Measurements from ENCODE around the gene BPIFA1. TPM values are rescaled to one million over a fixed set of nuclear protein-coding genes. Genes with fewer than 3 reads are reported as not detected.

The BPIFA1 gene
- polyA plus RNA-seq, 1 of the 3 experiments (the other 2 are of a cell fraction) = not detected

DNA sequence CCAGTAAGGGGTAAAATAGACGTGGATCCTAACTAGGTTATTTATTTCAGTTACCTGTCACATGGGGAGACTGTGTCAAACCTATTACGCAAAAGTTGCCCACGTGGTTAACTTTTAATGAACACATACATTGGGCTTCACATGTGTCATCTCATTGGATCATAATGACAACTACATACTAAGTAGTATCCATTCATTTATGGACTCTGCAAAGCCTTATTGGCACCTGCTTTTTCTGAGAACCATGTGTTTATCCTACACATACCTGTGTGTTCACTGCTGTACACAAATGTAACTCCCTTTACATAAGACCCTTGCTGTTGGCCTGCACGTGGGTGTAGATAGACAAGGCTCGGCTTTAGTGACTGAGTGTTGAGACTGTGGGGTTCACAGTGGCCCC, 5.1 kb downstream of the BPIFA1 start (continued):
- no peak for TF ChIP-seq ZBTB33 (IDR thresholded peaks at IDR 0.05; ENCODE audit: borderline replicate concordance, low read depth)
- no peak for TF ChIP-seq YY1 (IDR thresholded peaks at IDR 0.05; ENCODE audit: low read depth)
- TF ChIP-seq SIN3A (IDR thresholded peaks at IDR 0.05; ENCODE audit: borderline replicate concordance, low read depth, low read length) = no peak

- H3K27ac ChIP-seq (ENCODE audit: low read depth in 2 of 2, low read length in 1 of 2) = no peak overlapping the region
- no peak for DNase-seq
Measured at GRCh38 chr20:33242319-33243100, 6.7 kb downstream of the BPIFA1 start.

GRCh38 chr20:33246077-33246476, 10.3 kb downstream of the BPIFA1 start:
- H3K27me3 ChIP-seq (ENCODE audit: insufficient read depth) = no peaks in the 10 kb centered on the region; the same call in 1 of the 2 replicates
- H3K4me2 ChIP-seq = no peak overlapping the region
- no peak for DNase-seq
- no peaks in the 10 kb centered on the region for H3K79me2 ChIP-seq (ENCODE audit: insufficient read depth)
- H3K4me1 ChIP-seq (ENCODE audit: control insufficient read depth in 1 of 2, insufficient read depth in 2 of 2, low read depth in 1 of 2, low read length in 1 of 2) = no peaks in the 10 kb centered on the region
- H3K27ac ChIP-seq (ENCODE audit: low read depth in 2 of 2, low read length in 1 of 2) = no peak overlapping the region
- H3K4me3 ChIP-seq (ENCODE audit: low read depth in 2 of 2, low read length in 1 of 2) = no peak overlapping the region
- no peaks in the 10 kb centered on the region for H3F3A ChIP-seq (replicated peaks; ENCODE audit: insufficient read depth)
- no peaks in the 10 kb centered on the region for H3K9me2 ChIP-seq
- H4K20me1 ChIP-seq (ENCODE audit: insufficient read depth) = no peaks in the 10 kb centered on the region
- TF ChIP-seq CHD2 (IDR thresholded peaks at IDR 0.05; ENCODE audit: low read length, partially characterized antibody) (no peak), TCF12 (IDR thresholded peaks at IDR 0.05) (no peak), RCOR1 (IDR thresholded peaks at IDR 0.05; ENCODE audit: low read length) (no peak)
- H3K9me3 ChIP-seq = no peaks in the 10 kb centered on the region
- 28% methylated on average over 3 of the region's 3 CpGs for WGBS (ENCODE audit: low lambda C conversion rate)
- H3K9ac ChIP-seq = no peak overlapping the region
- CTCF ChIA-PET = interaction anchor here (2.1 kb wide), 1 partner anchor 16 kb away, joined by 9 read pairs; no protein-coding TSS in a partner anchor
- POLR2A ChIA-PET = no interaction called here
- H3K36me3 ChIP-seq (replicated peaks in 1 of 2; ENCODE audit: control insufficient read depth in 1 of 2, insufficient read depth in 2 of 2, low read length in 1 of 2) = no peaks in the 10 kb centered on the region
- H2AFZ ChIP-seq (ENCODE audit: low read depth) = no peak overlapping the region

More at GRCh38 chr20:33242319-33243100, 6.7 kb downstream of the BPIFA1 start:
- WGBS (ENCODE audit: low lambda C conversion rate) = 3% methylated on average over 7 of the region's 7 CpGs
- Histone ChIP-seq H3K9me3 (no peaks in the 10 kb centered on the region), H3K4me3 (ENCODE audit: low read depth in 2 of 2, low read length in 1 of 2) (no peak overlapping the region), H3K4me1 (ENCODE audit: control insufficient read depth in 1 of 2, insufficient read depth in 2 of 2, low read depth in 1 of 2, low read length in 1 of 2) (no peaks in the 10 kb centered on the region), H2AFZ (ENCODE audit: low read depth) (no peak overlapping the region), H3F3A (replicated peaks; ENCODE audit: insufficient read depth) (no peaks in the 10 kb centered on the region), H3K4me2 (no peak overlapping the region), H3K9me2 (no peaks in the 10 kb centered on the region), H3K9ac (no peak overlapping the region), H3K27me3 (ENCODE audit: insufficient read depth) (no peaks in the 10 kb centered on the region; the same call in 1 of the 2 replicates), H4K20me1 (ENCODE audit: insufficient read depth) (no peaks in the 10 kb centered on the region), H3K36me3 (replicated peaks in 1 of 2; ENCODE audit: control insufficient read depth in 1 of 2, insufficient read depth in 2 of 2, low read length in 1 of 2) (no peaks in the 10 kb centered on the region), H3K79me2 (ENCODE audit: insufficient read depth) (no peaks in the 10 kb centered on the region)
- ChIA-PET CTCF (no interaction called here), POLR2A (no interaction called here)
- TF ChIP-seq POLR2AphosphoS5 (IDR thresholded peaks at IDR 0.05; ENCODE audit: low read depth, low read length) = no peak
- TF ChIP-seq MXI1 (IDR thresholded peaks at IDR 0.05; ENCODE audit: low read depth, low read length) = no peak
- no peak for TF ChIP-seq NRF1 (IDR thresholded peaks at IDR 0.05; ENCODE audit: low read depth, low read length)
- no peak for TF ChIP-seq ELF1 (IDR thresholded peaks at IDR 0.05)
- TF ChIP-seq GABPA (IDR thresholded peaks at IDR 0.05; ENCODE audit: low read depth) = no peak
